T-helper 1 cell (primary cell): ENCODE data around the gene CCDC60.

ENCODE experiments used
- DNase-seq, 5 donors: peaks; one replicate each; pipeline ENCODE4 v3.0.0-alpha.2; 2012 to 2020

Gene CCDC60

DNA sequence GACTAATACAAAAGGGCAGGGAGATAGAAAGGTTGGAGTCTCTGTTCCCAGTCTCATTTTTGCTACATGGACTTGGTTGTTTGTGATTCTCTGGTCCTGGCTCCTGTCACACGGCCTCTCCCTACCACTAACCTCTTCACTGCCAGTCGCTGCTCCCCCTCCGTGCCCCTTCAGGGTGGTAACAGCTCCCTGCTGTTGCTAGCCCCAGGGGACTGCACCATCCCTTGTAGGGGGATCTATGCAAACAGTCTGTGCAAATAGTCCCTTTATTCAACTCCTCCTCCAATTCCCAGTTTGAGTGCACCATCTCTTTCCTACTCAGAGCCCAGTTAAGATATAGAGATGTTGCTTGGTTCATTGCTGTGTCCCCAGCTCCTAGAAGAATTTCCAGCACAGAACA is 51.1 kb downstream of the CCDC60 start:
- DNase-seq: no peak

DNA sequence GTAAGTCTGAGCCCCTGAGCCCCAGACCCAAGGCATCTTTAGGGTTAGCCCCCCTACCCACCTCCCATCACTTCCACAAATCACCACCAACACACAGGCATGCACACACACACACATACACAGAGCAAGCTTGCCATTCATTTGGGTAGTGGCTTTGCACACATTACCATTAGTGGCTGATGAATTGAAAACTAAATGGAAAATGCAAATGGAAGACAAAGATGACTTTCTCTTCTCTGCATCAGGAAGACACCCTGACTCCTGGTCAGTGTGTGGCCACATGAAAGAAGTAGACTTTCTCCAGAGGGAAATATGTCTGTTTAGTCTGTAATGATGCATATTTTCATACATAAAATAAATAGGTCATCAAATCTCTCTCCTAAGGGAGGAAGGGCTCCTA is 55.2 kb downstream of the CCDC60 start:
- DNase-seq: no peak

DNA sequence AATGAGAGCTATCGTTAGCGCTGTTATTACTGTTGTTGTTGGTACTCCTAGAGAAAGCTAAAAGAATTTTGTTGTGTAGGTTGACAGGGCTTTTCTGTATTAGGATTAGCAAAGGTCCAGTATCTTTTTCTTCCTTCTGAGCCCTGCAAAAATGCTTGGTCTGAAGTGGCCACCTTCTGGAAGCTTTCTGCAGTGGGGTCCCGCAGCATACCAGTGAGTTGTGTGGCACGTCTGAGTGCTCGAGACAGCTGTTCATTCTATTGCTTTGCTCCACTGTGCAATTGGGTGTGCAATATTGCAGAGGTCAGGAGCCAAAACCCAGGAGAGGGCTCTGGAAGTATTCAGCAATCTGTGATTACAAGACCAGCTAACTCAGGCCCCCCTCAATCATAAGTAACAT is 57.1 kb downstream of the CCDC60 start:
- no peak for DNase-seq

DNA sequence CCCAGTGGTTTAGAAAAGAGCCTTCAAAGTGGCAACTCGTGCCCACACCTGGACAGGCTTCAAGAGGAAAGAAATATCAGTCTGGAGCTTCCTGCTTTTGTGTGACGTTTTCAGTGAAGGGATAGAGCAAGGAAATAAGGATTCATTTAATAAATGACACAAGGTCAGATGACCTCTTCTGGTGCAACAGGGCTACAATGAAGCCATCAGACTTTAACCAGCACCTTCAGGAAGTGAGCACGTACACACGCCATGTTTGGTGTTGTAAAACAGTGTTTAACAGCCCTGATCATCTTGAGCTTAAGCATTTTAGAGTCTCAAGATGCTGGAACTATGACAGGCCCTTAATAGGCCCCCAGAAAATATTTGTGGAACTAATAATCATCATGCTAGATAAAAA is 59.1 kb downstream of the CCDC60 start:
- no peak for DNase-seq

DNA sequence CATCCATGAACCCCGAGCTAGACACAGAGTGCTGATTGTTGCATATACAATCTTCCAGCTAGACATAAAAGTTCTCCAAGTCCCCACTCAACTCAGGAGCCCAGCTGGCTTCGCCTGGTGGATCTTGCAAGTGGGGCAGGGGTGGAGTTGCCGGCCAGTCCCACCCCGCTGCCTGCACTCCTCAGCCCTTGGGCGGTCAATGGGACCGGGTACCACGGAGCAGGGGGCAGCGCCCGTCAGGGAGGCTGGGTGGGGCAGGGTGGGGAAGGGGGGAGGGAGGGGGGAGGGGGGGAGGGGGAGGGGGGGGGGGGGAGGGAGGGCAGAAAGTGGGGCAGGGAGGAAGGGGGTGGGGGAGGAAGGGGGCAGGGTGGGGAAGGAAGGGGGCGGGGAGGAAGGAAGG is 63.0 kb downstream of the CCDC60 start:
- DNase-seq: no peak

DNA sequence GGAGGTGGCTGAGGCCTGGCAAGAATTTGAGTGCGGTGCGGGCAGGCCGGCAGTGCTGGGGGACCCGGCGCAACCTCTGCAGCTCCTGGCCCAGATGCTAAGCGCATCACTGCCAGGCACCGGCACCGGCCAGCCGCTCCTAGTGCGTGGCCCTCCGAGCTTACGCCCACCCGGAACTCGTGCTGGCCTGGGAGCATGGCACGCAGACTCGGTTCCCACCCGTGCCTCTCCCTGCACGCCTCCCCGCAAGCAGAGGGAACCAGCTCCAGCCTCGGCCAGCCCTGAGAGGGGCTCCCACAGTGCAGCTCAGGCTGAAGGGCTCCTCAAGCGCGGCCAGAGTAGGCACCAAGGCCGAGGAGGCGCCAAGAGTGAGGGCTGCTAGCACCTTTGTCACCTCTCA is 63.7 kb downstream of the CCDC60 start:
- DNase-seq: no peak

DNA sequence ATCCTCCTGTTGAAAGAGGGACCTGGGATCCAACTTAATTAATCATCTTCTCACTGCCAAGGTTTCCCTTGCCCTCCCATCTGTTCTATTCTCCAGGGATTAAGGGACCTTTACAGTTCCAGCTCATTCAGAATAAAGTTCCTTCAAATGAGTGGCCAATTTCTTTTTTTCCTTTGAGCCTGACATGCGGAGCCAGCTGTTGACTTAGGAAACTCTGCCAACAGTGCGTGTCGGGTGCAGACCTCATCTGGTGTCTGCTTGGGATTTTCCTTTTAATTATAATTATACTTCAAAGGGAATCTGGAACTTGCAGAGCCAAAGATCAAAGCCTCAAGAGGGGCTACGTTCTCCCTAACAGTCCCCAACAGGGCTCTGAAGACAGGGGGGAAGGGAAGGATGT is 64.8 kb downstream of the CCDC60 start:
- DNase-seq: no peak

DNA sequence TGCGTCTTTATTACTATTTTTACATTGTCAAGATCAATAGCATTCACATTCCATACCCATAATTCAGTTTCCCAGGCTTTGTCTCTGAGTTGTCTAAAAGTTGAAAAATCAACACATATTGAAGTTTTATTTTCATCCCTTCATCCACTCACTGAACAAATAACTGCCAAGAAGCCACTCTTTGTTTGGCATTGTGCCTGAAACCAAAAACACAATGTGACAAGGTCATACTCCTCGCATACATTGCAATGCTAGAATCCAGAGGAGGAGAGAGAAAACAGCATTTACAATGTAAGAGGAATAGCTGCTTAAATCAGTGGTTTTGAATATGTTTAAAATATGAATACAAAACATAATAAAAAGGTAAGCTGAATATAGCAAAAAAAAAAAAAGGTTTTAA is 71.8 kb downstream of the CCDC60 start:
- no peak for DNase-seq

DNA sequence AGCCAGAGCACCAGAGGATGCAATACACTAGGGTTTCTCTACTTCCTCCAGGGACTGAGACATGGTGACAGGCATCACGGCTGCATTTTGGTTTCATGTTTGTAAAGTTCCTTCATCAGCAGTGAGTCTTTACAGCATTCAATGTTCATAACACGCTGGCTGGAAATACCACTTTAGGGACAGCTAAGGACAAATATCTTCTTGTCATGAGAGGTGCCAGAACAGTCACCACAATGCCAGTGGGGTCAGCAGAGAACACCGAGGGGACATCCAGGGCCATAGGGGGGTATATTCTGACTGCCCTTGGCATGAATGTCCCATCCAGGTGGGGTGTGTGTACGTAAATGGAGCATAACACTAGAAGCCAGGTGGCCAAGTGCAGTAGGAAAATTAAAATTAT is 72.3 kb downstream of the CCDC60 start:
- no peak for DNase-seq

DNA sequence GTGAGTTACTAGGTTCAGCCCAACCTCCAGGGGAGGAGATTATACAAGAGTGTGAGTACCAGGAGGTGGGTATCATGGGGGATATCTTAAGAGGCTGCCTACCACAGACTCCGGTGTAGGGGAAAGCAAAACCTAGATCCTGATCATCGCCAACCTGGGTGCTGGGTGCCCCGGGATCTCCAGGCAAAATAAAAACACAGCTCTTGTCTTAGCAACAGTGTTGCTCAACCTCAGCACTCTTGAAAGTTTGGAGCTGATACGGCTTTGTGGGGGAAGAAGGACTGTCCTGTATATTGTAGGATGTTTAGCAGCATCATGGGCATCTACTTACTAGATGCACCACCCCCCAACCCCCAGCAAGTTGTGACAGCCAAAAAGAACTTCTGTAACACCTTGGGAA is 74.5 kb downstream of the CCDC60 start:
- no peak for DNase-seq

DNA sequence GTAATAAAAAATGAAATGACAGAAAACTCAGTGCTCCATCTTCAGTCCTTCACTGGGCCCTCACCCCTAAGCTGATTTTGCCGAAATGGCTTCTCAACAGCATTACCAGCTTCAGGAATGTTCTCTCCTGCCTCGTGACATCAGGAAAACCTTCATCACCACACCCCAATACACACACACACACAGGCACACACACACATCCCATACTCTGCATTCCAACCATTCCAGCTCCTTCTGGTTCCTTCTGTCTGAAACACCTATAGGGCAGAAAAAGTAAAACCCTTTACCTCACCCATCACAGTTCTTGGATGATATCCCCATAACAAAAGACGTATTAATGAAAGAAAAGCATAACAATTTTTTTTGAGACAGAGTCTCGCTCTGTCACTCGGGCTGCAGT is 75.9 kb downstream of the CCDC60 start:
- no peak for DNase-seq

DNA sequence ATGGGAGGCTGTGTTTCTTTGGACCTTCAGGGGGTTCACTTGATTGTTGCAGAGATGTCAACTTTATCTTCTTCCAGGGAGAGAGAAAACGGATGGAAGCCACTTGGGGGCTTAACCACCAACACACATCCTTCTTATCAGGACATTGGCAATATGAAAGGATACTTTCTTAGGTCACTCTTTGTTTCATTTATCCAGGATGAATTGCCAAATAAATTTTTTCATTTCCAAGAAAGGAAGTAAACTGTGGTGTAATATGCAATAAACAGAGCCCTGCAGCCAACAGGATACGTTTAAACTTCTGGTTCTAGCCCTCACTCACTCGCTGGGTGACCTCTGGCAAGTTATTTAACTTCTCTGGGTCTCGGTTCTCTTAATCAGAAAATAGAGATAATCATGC is 77.8 kb downstream of the CCDC60 start:
- DNase-seq: no peak

DNA sequence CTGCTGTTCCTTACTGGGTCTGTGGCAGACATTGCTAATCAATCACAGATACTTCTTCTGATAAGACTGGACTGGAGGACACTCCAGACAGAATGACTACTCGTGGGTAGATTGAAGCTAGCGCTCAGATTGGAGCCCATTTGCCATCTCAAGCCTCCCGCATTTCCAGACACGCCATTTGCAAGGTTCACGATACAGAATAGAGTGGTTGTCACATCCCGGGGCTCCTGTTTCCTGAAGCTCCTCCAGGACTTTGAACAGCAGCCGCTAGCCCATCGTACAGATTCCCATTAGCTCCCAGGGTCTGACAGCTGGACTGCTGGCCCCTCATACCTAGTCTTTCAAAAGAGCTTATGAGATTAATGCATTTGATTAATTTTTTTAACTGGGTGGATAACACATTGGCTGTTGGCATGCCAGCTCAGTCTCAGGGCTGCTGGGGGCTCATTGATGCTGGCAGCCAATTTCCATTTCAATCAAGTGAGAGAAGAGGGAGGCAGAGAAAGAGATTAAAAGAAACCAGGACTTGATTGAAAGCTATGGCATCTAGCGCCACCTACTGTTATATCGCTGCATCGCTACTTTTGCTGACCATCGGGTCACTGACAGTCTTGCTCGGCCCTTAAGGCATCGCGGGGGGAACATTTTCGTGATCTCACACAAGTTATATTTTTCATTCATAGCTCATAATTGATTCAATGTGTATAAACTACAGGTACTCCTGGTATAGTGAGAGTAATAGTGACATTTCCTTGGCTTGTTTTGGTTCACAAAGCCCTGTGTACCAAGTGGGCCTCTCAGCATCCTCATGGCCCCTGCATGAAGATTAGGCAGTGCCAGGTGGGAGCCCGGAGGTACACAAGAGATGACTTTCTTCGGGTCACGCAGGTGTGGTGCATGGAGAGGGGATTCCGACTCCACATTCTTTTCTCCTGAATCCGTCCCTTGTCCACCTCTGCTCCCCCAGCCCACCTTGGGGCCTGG is 78.6 kb downstream of the CCDC60 start:
- DNase-seq: peak in 2 of 5 donors; percentile 3 to 35

DNA sequence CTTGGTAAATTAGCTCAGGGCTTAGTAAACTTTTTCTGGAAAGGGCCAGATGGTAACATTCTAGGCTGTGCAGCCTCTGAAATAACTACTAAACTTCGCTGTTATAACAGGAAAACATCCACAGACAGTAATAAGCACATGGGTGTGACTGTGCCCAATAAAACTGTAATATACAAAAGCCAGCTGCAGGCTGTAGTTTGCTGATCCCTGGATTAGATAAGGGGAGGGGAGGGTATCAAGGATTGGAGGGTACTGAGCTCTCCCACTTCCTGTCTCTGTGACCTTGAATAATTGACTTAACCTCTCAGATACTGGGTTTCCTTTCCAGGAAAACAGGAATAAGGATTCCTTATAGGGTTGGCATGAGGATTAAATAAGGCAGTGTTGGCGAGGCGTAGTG is 81.2 kb downstream of the CCDC60 start:
- no peak for DNase-seq

DNA sequence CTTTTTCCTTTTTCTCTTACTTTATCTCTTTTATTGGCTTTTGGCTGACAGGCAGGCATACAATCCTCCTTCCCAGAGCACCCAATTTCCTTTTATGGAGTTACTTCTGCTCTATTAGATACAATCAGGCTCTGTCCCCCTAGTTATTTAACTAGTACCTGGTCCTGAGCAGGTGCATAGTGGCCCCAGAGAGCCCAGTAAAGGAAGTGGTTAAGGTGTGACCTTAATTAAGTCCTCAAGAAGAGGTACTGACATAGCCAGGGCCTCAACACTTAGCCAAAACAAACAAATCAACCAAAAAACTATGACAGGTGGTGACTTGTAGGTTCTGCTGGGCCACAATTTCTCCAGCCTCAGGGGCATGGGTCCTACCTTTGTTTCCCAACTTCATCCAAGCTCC is 82.9 kb downstream of the CCDC60 start:
- no peak for DNase-seq

DNA sequence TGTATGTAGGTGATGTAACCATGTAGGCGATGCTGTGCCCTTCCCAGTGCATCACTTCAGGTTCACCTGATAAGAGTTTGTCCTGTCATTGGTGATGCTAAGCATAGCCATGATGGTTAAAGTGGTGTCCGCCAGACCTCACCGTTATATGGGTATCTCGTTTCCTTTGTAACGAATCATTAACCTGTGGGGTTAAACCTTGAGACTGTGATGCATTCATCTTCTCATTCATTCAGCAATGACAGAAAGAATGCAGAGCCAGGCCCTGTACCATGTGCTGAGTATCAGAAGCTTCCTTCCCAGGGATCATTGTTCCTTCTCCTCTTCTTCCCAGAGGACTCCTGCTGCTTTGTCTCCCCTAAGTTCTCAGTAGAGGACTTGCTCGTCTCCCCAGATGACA is 84.9 kb downstream of the CCDC60 start:
- DNase-seq: no peak

DNA sequence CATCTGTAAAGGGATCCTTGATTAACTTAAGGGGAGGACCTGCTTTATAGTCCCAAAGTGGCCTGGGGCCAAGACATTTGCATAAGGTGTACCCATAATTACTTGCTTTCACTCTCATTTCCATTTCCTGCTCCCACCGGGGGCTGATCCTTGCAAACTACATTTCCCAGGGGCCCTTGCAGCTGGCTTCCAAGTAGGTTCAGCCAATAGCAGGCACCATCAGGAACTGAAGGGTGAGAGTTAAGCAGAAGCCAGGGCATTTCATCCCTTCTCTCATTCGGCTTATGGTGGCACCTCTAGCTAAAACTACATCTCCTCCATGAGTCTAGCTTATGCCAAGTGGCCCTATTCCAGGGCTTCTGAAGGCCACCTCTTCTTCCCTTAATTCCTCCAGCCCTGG is 88.8 kb downstream of the CCDC60 start:
- no peak for DNase-seq

DNA sequence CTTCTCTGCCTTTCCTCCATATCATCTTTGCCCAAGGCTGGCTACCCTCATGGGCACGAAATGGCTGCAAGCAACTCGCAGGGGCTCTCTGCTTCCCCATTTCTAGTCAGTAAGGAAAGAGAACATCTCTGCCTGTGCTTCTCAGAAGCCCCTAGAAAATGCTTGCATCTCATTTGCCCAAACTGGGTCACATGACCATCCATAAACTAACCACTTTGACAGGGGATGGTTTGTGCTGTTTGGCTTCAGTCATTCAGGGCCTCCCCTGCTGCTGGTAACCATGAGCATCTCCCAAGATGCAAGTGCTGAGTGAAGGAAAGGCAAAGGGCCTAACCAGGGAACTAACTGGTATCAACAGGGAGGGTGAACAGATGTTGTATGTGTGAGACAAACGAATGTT is 91.1 kb downstream of the CCDC60 start:
- no peak for DNase-seq

DNA sequence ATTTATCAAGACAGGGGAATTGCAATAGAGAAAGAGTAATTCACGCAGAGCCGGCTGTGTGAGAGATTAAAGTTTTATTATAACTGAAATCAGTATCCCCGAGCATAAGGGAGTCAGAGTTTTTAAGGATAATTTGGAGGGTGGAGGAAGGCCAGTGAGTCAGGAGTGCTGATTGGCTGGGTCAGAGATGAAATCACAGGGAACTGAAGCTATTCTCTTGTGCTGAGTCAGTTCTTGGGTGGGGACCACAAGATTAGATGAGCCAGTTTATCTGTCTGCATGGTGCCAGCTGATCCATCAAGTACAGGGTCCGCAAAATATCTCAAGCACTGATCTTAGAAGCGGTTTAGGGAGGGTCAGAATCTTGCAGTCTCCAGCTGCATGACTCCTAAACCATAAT is 96.6 kb downstream of the CCDC60 start:
- no peak for DNase-seq

DNA sequence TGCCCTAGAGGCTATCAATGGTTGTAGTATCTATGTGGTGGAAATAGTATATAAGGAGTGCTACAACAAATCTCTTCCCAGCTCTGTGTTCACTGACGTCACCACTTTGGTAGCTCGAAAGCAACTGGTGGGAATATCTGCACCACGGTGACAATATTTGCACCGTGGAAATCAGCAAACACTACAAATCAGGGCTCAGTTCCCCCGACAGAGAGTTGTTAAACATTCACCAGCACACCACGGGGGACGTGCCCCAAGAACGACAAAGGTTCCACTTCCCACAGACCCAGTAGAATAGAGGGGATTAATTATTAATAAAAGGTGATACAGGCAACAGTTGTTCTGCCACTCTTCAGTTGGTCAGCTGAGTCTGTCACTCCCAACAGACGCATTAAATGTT is 98.4 kb downstream of the CCDC60 start:
- DNase-seq: no peak

DNA sequence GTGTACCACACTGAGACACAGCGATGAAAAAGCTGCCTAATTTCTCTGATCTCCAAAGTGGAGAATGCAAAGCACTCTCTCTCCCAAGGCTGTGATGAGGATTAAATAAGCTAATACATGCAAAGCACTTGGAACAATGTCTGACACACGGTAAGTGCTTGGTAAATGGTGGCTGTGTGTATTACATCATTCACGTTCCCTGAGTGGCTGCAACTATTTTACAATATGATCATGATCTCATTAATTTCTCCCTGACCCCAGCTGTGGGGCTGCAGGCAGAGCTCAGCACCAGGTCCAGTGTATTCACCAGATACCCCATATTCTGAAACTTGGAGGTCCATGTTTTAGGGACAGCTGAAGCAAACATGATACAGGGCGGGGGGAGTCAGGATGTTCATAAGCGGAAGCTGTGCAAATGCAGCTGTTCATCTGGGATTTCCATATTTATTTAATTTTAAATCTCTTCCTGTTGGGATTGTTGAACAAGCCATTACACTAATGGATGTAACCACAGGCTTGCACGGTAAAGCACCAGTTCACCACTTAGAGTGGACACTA is 106.4 kb downstream of the CCDC60 start:
- no peak for DNase-seq

DNA sequence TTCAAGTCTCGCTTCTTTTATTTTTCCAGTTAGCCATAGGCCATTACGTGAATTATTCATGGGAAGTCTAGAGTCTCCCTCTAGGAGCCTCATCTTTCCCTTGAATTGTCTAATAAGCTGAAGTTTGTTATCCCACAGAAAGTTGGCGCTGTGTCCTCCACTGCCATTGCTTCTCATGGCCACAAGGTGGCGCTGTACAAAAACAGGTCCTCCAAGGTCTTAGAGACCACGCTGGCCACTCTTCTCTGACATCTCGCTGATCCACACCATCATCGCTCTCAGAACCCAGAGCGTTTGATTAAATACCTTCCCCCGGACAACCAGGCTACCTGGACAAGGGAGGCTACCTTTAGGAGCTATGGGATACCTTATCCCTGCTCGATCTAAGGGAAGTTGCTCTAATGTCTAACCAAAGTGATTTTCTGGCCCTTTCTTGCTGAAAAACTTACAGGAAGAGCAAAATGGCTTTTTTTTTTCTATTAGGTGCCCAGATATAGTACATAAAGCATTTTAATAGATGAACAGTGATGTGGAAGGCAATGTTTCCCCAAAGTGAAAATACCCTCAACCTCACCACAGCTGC is 110.0 kb downstream of the CCDC60 start:
- peak in 2 of 5 donors; percentile 9 to 44 for DNase-seq

DNA sequence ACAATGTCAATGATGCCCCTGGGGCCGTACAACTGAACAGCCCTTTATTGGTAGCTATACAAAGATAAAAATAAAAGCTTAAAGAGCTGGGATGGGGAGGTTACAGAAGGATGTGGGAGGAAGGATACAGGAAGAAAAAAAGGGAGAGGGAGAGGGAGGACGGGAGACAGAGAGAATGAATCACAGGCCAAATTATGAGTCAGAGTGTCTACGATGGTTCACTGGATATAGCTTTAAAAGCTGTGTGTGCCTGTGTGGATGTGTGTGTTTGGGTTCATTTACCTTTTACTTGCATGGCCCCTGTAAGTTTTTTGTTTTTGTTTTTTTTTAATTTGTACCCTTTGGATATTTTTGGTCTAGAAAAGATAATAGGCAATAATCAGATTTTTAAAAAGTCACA is 111.9 kb downstream of the CCDC60 start:
- no peak for DNase-seq

DNA sequence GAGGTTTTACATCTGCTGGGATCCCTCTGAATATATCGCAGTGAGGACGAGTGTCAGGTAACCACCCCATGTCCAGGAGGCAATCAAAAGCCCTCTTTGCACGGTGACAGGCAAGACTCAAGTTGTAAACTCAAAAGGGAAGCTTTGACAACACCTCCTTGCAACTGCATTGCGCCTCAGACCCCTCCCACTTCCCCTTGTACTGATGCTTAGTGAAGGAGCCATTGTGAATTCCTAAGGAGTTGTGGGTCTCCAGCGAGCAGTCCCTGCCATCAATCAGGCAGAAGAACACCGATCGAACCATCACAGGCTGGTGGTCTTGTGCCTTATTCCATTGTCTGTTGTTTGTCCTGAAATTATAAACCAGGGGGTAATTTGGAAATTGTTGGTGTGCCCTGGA is 112.6 kb downstream of the CCDC60 start:
- DNase-seq: no peak
